Panc1 (cell line): Measurements from ENCODE around the gene CTDSP2.

Experiments
- CTCF ChIP-seq: fragments of 450-650 bp; IDR thresholded peaks from 2 replicates; pipeline ENCODE4 v1.5.1; 2017; ENCODE audit warnings: mild to moderate bottlenecking
- POLR2AphosphoS5 ChIP-seq: IDR thresholded peaks from 2 replicates; pipeline ENCODE4 v1.6.1; 2012; ENCODE audit warnings: mild to moderate bottlenecking, low read depth, low read length, moderate library complexity
- REST ChIP-seq, 2 experiments: IDR thresholded peaks; 2 replicates each; pipeline ENCODE4 v1.6.1; 2011 to 2012; ENCODE audit warnings: low read depth in 2 of 2, control low read depth in 1 of 2, low read length in 1 of 2, mild to moderate bottlenecking in 1 of 2, moderate library complexity in 1 of 2; ENCODE audit not compliant: insufficient read depth in 1 of 2

DNA sequence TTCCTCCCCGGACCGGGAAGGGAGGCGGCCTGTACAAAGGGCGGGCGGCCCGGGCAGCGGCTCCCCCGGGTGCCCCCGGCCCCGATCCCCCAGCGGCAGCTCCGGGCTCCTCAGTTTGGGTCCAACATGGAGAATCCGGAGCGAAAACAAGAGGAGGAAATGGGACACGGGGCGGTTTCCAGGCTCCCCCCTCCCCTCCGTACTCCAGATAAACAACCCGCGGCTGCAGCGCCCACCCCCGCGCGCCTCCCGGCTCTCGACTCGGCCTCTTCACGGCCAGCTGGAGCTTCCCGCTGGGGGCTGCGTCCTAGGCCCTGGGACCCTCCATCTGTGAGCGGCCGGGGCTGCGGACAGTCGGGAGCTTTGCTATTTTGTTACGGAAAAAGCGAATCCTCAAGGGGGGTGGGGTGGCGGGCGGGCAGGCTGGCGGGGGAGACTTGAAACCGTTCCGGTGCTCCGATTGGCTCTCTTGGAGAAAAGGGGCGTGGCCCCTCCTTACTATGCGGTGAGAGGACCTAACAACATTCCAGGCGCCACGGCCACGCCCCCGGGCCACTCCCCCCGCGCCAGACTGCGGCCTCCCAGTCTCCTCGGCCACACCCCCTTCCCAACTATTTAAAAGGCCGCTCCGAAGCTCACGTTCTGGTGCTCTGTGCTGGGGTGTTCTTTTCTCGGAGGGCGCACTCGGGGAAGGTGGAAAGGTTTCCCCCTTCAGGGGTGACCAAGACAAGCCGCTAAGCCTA lies at the start of gene CTDSP2:
- TF ChIP-seq CTCF (no peak), REST (IDR thresholded peaks at IDR 0.05; ENCODE audit: insufficient read depth in 1 of 2, low read depth in 2 of 2, low read length in 1 of 2) (no peak), POLR2AphosphoS5 (peak; percentile 71)
